ENCODE data around the gene RPS6KC1.
"Not testable (repeated sequence)": the region's sequence is repeated elsewhere in the genome, so short reads cannot be mapped to it uniquely, and the experiment has no call there.

The RPS6KC1 gene

DNA sequence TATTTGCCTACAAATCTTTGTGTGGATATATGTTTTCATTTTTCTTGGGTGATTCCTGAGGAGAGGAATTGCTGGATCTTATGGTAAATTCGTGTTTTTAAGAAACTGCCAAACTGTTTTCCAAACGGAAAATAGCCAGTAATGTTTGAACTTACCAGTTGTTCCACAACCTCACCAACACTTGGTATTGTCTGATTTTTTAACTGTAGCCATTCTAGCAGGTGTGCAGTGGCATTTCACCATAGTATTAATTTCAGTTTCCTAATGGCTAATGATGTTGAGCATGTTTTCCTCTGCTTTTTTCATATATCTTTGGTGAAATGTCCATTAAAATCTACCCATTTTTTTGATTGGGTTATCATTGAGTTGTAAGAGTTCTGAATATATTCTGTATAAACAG lies 56.6 kb downstream of the RPS6KC1 start:
- DNase-seq: no peak

DNA sequence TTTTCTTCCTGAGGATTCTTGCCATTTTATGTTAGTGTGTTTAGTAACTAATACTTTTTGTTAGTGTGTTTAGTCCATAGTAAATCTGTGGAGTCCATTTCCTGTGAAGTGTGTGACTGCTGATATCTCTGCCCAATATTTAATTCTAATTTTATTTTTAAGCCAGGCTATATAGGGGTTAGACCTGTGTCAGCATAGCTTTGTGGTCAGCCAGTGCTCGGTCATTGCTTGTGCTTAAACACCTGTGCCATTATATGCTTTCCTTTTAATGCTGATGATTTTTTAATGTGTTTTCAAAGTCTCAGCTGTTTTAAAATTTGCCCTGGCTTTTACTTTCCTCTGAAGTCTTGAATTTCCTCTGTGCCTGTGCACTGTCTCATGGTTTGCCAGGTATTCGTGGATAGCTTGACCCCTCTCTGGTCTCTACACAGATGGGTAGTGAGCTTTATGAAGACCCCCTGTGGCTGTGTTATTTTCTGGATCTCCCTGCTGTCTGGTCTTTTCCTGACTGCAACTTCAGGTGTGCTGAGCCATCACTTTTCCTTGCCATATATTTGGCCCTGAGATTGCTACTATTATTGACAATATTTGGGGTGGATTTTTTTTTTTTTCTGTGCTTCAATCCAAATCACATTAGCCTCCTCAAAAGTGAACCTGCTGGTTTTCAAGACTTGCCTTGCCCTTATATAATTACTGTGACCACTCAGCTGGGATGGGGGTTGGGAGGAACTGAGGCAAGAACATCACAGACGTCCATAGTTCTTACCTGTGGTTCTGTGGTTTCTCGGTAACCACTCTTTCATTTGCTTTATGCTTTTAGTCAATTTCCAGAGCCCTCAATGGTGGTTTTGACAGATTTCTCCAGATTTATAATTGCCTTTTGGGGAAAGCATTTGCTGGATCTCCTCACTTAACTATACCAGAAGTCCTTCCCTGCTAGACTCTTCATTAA lies 59.6 kb downstream of the RPS6KC1 start:
- DNase-seq: no peak

DNA sequence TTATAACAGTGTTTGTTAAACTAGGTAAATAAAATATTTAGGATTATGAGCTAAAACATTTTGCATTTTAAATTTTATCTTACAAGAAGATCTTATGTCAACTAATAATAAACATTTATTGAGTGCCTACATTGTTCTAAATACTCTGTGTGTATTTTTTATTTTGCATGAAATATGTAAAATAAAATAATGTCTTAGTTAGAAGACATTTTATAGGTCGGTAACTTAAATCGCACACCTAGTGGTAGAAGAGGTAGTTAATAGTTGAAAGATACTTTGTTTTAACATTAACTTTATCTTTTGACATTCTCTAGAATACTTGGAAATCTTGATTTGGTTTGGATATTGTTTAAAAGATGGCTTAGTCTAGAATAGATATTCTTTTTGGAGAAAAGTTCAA lies 60.5 kb downstream of the RPS6KC1 start:
- DNase-seq: no peak

DNA sequence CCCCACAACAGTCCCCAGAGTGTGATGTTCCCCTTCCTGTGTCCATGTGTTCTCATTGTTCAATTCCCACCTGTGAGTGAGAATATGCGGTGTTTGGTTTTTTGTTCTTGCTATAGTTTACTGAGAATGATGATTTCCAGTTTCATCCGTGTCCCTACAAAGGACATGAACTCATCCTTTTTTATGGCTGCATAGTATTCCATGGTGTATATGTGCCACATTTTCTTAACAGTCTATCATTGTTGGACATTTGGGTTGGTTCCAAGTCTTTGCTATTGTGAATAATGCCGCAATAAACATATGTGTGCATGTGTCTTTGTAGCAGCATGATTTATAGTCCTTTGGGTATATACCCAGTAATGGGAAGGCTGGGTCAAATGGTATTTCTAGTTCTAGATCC lies 61.7 kb downstream of the RPS6KC1 start:
- not testable (repeated sequence) for DNase-seq

DNA sequence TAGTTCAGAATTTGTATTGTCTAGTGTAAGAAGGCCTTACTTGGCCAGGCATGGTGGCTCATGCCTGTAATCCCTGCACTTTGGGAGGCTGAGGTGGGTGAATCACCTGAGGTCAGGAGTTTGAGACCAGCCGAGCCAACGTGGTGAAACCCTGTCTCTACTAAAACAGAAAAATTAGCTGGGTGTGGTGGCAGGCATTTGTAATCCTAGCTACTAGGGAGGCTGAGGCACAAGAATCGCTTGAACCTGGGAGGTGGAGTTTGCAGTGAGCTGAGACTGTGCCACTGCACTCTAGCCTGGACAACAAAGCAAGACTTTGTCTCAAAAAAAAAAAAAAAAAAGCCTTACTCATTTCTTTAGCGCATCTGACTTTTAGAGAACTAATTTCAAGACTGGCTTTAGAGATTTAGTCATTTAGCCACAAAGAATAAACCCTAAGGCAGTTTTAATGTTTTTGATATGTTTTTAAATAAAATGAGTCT lies 66.7 kb downstream of the RPS6KC1 start:
- not testable (repeated sequence) for DNase-seq

DNA sequence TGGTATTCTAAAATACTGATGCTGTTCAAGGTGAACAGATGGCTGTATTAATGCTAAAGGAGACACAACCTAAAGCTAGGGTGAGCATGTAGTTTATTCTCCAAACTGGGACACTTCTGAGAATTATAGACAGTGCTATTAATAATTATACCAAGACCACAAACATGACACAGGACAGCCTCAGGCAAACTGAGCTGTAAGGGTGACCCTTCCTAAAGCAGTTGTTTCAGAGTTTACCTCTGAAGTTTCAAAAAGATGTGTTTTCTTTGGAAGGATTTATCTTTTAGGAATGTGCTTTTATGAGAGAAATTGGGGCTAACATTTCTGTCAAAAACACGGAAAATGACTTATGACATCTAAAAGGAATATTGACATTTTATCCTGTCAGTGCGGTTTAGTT lies 68.8 kb downstream of the RPS6KC1 start:
- DNase-seq: no peak

DNA sequence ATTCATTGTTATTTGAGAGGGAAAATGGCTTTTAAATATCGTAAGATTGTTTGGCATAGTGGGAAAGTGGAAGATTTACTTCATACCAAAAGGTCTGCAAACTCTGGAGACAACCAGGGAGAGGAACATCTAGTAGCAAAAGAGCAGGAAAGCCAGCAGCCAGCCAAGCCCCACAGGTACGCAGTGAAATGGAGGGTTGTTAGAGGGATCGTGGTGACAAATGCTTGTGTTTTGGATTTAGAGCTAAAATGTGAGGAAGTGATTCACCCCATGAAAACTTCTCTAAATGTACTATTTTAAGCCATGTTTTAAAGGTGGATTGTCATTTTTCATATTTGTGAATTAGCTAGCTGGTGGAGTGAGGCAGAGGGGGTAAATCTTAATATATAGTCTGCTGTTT lies 69.3 kb downstream of the RPS6KC1 start:
- DNase-seq: no peak

DNA sequence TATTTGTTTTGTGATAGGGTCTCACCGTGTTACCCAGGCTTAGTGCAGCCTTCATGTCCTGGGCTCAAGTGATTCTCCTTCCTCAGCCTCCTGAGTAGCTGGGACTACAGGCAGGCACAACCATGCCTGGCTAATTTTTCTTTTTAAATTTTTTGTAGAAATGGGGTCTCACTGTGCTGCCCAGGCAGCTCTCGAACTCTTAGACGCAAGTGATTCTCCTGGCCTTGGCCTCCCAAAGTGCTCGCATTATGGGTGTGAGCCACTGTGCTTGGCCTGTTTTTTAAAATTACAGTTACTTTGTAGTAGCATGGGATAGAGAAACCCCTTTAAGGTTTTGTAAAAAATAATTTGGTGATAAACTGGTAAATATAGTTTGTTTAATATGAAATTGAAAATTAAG lies 69.9 kb downstream of the RPS6KC1 start:
- DNase-seq: no peak

DNA sequence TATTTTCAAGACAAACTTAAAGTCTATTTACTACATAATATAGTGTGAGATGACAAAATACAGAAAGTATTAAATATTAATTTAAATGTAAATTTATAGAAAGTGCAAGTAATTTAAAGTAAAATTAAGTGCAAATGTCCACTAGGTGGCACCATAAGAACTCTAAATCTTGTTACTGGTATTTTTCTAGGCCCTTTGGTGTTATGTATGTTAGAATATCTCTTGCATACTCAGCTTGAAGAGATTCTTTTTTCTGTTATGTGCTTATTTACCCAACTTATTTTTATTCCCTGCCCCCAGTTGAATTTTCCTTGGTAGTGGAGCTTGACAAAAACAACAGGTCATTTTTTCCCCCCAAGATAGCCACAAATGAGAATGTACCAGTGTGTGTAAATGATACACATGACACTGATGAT lies 71.5 kb downstream of the RPS6KC1 start:
- peak; percentile 46 for DNase-seq

DNA sequence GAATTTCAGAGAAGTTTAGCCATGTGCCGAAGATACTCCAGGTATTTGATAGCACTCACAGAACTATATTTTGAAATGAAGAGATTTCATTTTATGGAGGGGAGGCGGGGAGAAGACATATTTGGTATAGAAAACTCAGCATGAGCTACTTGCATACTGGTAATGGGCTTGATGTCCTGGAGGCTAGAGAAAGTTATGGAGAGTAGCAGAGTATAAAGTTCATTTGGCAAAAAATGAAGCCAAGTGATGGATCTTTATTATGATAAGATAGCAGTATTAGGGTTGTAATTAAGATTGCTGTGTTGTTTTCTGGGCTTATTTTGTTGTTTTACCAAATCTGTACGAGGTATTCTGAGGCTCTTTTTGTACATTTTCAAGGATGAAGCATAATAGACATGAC lies 72.0 kb downstream of the RPS6KC1 start:
- DNase-seq: no peak

DNA sequence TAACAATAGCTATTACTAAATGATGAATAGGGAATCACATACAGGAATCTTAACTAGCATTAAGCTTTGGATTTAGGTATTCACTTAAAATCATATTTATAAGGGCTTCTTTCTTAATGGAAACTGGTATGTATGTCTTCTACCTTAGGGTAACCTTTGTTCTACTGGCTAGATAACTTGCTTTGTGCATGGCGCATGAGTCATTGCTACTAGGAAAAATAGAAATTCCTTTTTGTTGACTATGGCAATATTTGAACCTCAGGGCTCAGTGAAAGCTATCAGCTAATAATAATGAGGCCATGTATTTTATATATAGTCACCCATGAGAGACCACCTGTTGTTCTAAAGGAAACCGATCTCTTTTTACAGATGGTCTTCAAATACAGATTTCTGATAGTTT lies 72.5 kb downstream of the RPS6KC1 start:
- DNase-seq: no peak

DNA sequence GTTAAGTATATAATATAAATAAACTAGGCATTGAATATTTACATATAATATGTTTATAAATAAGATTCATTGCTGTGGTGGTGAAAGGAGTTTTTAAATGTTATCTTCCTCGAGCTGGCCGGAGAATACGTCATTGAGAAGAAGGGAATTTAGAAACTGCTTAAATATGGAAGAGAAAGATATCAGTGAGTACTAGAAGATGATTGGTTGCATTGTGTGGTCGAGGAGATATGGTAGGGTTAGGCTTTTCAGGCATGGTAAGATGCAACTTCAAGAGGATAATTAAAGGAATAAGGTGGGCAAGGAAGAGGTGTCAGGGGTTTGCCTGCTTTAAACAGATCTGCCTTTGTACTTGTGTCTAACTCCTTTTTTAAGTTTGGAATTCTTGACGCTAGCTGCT lies 73.5 kb downstream of the RPS6KC1 start:
- DNase-seq: no peak

DNA sequence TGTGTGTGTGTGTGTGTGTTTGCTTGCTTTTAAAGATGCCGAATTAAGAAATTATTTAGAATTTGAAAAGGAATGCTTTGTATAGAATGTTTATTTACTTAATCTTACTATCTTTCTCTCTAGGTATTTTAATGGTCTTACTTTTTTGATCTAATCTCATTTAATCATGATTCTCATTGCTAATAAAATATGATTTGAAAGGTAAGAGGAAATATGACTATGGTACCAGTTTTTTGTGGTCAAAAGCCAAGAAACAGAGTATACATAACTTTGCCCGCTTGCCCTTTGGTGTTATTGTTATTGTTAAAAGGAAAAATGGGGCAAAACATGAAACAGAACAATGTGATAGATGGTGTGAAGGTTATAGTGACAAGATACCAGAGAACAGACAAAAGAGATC lies 74.6 kb downstream of the RPS6KC1 start:
- DNase-seq: no peak

DNA sequence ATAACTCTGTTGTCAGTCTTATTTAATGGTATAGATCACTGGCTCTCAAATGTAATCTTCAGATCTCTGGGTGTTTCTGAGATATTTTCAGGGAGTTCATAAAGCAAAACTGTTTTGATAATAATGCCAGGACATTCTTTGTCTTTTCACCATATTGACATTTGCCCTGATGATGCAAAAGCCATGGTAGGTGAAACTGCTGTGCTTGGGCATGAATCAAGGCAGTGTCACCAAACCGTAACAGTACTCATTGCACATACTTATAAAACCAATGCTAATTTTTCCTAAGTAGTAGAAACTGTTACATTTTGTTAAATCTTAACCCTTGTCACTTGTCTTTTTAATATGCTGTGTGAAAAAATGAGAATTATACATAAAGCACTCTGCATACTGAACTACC lies 76.0 kb downstream of the RPS6KC1 start:
- no peak for DNase-seq

DNA sequence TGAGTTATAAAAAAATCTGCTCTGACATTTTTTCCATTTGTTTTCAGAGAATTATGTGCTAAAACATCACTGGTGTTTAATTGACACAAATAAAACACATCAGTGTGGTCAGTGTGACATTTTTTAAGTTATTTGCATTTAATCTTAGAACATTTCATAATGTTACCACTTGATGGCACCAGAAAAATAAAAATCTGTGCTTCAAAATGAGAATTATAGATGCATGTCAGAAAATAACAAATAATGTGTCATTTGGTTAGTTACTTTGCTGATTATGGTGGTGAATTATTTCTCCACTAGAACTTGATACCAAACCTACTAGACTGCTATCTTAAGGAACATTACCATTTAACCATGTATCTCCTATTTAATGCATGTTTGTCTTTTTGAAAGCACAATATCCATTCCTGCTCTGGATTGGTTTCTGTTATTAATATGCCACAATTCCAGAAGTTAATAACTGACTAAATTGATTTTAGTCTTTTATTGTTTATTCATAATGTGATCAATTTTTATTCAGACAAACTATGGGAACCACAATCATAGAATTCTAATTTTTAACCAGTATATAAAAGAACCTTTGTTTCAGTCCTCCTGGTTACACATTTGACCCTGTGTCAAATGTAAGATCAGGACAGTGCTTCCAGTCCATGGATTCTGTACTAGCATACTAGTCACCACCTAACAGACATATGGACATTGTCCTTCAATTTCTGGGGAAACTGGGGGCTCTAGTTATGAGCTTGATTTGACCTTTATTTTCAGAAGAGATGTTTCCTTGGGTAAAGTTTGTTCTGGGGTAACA lies 81.0 kb downstream of the RPS6KC1 start:
- no peak for DNase-seq

DNA sequence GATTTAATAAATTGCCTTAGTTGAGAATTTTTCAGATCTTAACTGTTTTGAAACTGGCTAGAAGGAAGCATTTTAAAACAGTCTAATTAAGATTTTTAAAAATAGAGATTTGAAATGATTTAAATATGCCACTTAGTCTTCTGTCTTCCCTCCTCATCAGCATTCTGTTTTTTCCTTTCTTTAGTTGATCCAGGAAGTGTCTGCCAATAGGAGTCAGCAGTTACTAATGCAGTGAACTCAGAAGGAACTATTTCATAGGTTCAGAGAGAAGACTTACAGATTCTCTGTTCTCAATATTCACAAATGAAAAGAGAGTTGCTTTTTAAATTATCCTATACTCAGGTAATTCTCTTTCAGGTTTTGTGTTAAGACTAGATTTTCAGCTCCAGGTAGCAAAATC lies 84.5 kb downstream of the RPS6KC1 start:
- no peak for DNase-seq

DNA sequence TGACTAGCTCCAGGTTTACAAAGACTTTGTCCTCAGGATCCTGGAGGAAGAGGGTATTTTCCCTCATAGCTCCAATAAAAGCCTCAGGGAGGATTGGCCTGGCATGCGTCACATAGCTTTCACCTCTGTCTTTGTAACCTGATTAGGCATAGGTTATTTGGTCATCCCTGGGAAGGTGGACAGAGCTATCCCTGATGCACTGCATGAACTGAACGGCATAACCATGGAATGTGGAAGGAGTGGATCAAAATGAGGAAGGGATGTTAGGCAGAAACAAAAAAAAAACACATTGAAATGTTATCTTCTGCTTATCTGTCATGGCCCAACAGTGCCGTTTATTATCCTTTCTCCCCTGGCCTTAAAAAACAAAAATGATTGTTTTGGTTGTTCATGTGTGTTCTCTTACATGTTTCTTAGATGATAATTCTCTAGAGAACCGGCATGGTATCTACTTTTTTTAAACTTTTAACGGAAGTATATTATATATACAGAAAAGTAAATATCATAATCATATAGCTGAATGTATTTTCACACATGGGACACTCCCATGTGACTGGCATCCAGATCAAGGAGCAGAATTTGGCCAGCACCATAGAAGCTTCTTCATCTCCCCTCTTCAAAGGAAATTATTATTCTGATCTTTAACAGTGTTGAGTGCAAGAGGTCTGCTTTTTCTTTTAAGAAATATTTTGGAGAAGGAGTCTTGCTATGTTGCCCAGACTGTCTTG lies 85.3 kb downstream of the RPS6KC1 start:
- no peak for DNase-seq

DNA sequence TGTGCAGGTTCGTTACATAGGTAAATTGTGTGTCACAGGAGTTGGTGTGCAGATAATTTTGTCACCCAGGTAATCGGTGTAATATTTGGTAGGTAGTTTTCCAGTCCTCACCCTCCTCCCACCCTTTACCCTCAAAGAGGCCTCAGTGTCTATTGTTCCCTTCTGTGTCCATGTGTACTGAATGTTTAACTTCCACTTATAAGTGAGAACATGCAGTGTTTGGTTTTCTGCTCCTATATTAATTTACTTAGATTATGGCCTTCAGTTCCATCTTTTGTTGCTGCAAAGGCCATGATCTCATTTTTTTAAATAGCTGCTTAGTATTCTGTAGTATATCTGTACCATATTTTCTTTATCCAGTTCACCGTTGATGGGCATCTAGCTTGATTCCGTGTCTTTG lies 87.3 kb downstream of the RPS6KC1 start:
- DNase-seq: peak; percentile 23

DNA sequence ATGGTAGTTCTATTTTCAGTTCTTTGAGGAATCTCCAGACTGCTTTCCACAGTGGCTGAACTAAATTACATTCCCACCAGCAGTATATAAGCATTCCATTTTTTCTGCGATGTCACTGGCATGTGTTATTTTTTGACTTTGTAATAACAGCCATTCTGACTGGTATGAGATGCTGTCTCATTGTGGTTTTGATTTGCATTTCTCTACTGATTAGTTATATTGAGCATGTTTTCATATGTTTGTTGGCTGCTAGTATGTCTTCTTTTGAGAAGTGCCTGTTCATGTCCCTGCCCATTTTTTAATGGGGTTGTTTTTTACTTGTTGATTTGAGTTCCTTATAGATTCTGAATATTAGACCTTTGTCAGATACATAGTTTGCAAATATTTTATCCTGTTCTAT lies 87.9 kb downstream of the RPS6KC1 start:
- no peak for DNase-seq

DNA sequence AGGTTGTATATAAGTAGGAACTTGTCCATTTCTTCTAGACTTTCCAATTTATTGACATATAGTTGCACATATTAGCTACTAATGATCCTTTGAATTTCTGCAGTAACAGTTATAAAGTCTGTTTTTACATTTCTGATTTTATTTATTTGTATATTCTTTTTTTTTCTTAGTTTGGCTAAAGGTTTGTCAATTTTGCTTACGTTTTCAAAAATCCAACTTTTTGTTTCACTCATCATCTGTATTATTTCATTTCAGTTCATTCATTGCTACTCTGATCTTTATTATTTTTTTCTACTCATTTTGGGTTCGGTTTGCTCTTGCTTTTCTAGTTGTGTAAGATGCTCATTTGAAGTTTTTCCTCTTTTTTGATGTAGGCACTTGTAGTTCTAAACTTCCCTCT lies 97.9 kb downstream of the RPS6KC1 start:
- DNase-seq: no peak

DNA sequence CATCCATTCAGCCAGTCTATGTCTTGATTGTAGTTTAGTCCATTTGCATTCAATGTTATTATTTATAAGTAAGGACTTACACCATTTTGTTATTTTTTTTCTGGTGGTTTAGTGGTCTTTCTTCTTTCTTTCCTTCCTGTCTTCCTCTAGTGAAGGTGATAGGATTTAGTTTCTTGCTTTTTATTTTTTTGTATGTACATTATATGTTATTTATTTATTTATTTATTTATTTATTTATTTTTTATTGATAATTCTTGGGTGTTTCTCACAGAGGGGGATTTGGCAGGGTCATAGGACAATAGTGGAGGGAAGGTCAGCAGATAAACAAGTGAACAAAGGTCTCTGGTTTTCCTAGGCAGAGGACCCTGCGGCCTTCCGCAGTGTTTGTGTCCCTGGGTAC lies 99.0 kb downstream of the RPS6KC1 start:
- not testable (repeated sequence) for DNase-seq

DNA sequence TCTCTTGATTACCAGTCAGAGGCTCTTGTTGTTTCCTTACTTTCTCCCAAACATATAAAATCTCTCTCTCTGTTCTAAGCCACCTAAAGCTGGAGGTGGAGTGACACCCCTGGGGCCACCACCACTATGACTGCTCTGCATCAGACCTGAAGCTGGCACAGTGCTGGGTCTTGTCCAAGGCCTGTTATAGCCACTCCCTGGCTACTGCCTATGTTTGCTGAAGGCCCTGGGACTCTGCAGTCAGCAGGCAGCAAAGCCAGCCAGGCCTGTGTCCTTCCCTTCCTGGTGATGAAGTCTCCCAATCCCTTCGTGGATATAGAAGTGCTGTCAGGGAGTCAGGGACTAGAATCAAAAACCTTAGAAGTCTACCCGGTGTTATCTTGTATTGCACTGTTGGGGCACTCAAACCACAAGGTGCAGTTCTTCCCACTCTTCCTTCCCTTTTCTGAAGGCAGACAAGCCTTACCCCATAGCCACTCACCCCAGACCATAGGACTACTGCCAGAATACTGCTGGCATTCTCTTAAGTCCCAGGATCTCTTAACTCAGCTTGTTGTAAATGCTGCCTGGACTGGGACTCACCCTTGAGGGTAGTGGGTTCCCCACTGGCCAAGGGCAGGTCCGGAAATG lies 103.1 kb downstream of the RPS6KC1 start:
- no peak for DNase-seq

DNA sequence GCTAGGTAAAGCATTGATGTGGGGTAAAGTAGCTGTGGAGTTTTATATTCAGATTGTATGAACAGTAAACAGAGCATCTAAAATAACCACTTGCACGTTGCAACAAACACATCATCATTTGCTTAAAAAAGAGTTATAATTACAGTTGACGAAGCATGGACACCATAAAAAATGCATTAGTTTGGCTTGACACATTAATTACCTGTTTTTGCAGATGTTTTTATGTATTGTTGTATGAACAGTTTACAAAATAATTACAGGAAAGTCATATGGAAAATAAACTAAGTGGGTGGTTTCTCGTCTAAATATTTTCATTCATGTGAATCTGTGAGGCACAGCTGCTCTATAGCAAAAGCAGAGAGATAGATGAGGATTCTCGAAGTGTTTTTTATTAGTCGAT lies 108.3 kb downstream of the RPS6KC1 start:
- no peak for DNase-seq

Data from NCI-H2029 treated with DMSO at 0.1 percent for 48 hours (cell line).